AG04450 (cell line): ENCODE measurements around the gene TBC1D16. TPM values are rescaled to one million over a fixed set of nuclear protein-coding genes. Genes with fewer than 3 reads are reported as not detected.
A peak's percentile ranks its signal among the peaks of the same experiment; 100 is the strongest.

Experiments
- CTCF ChIA-PET: fragments of 300-600, 350-600 bp; formaldehyde crosslinking; extraction: SDS; loops from one replicate; lab custom pipeline; 2022; ENCODE audit warnings: antibody characterized with exemption, inconsistent platforms; lab: Charles Lee
- POLR2A ChIA-PET: fragments of 350-600 bp; formaldehyde crosslinking; extraction: SDS; loops from one replicate; lab custom pipeline; 2021; ENCODE audit warnings: antibody characterized with exemption, inconsistent platforms; lab: Yijun Ruan, JAX
- DNase-seq: peaks from one replicate; pipeline ENCODE4 v3.0.0-alpha.2; 2011; ENCODE audit warnings: low read depth, low spot score
- H3K27ac ChIP-seq: one replicate; pipeline ENCODE4 v1.5.1; 2012; ENCODE audit warnings: low read depth, low read length, control low read depth
- H3K27me3 ChIP-seq: one replicate; pipeline ENCODE4 v1.6.0; 2012; ENCODE audit warnings: low read length; ENCODE audit not compliant: control insufficient read depth, insufficient read depth
- H3K4me3 ChIP-seq: 2 replicates; pipeline ENCODE4 v1.5.1; 2011; ENCODE audit warnings: mild to moderate bottlenecking, low read depth, low read length, control low read depth
- H3K9me3 ChIP-seq: 2 replicates; pipeline ENCODE4 v1.5.1; 2012; ENCODE audit warnings: low read length; ENCODE audit not compliant: control insufficient read depth, insufficient read depth
- polyA plus RNA-seq: library from polyadenylated mRNA; depleted of rRNA; stranded (reverse); fragments of >200 nt; gene quantifications from 2 replicates; pipeline ENCODE4 v1.2.3, GENCODE V29; 2011
- TF ChIP-seq, protein P1 (sequence below): IDR thresholded peaks from 2 replicates; pipeline ENCODE4 v1.5.1; 2011; ENCODE audit warnings: low read depth, low read length, control low read depth, inconsistent platforms

TBC1D16 gene
- polyA plus RNA-seq, 1 experiment = 10.9 TPM

DNA sequence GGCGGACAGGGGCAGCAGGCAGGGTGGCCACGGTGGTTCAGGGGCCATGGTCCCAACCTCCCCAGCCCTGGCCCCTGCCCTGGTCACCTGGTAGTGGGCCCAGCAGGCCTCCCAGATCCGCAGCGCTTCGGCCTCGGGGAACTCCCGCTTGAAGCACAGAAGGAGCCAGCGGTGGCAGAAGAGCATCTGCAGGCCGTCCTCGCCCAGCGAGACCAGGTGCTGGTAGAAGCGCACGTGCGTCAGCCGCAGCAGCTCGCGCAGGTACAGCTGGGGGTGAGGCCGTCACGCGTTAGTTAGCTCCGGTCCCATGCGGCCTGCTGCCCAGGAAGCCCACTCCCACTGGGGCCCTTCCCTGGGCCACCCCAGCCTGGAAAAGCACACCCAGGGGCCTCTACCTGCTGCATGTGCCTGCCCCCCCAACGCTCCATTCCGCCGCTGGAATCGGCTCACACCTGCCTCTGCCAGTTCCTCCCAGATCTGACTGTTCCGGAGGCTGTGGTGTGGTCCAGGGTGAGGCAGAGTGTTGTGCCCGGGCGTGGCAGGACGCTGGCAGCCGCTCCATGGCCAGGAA lies 90.8 kb downstream of the TBC1D16 start:
- CTCF ChIA-PET = no interaction called here
- Histone ChIP-seq H3K9me3 (peaks cover 7% of the 10 kb centered on the region; the same call in 1 of the 2 replicates), H3K4me3 (no peak overlapping the region), H3K27ac (no peak overlapping the region), H3K27me3 (no peaks in the 10 kb centered on the region)
- POLR2A ChIA-PET = interaction anchor here (0.6 kb wide), 1 partner anchor 23 kb away, joined by 4 read pairs; no protein-coding TSS in a partner anchor
- TF ChIP-seq, protein P1, sequence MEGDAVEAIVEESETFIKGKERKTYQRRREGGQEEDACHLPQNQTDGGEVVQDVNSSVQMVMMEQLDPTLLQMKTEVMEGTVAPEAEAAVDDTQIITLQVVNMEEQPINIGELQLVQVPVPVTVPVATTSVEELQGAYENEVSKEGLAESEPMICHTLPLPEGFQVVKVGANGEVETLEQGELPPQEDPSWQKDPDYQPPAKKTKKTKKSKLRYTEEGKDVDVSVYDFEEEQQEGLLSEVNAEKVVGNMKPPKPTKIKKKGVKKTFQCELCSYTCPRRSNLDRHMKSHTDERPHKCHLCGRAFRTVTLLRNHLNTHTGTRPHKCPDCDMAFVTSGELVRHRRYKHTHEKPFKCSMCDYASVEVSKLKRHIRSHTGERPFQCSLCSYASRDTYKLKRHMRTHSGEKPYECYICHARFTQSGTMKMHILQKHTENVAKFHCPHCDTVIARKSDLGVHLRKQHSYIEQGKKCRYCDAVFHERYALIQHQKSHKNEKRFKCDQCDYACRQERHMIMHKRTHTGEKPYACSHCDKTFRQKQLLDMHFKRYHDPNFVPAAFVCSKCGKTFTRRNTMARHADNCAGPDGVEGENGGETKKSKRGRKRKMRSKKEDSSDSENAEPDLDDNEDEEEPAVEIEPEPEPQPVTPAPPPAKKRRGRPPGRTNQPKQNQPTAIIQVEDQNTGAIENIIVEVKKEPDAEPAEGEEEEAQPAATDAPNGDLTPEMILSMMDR = no peak
- no peak for DNase-seq

DNA sequence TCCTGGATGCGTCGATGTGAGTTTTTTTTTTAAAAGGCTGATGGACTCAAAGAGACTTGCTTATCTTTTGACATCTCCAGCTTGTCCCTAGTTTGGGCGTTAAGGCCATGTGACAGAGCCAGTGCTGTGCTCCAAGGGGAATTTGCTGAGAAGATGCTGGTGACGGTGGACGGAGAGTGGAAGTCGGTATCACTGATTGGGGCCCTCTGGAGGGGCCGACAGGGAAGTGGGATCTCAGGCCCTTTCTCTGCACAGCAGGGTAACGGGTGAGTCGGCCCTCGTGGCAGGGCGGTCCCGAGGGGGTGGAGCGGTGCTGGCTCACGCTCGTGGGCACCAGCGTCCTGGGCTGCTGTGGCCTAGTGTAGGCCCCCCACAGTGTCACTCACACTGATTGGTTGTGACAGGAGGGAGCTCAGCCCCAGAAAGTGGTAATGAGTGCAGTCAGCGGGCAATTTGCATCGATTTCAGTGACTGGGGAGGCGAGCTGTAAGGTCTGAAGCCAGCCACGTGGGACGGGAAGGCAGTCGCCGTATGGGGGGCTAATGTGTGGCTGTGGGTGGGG lies 91.3 kb downstream of the TBC1D16 start:
- Histone ChIP-seq H3K9me3 (peaks cover 7% of the 10 kb centered on the region; the same call in 1 of the 2 replicates), H3K27me3 (no peaks in the 10 kb centered on the region), H3K4me3 (no peak overlapping the region), H3K27ac (no peak overlapping the region)
- ChIA-PET CTCF (no interaction called here), POLR2A (interaction anchor here (0.6 kb wide), 1 partner anchor 23 kb away, joined by 4 read pairs; no protein-coding TSS in a partner anchor)
- TF ChIP-seq, protein P1 = no peak
- no peak for DNase-seq

DNA sequence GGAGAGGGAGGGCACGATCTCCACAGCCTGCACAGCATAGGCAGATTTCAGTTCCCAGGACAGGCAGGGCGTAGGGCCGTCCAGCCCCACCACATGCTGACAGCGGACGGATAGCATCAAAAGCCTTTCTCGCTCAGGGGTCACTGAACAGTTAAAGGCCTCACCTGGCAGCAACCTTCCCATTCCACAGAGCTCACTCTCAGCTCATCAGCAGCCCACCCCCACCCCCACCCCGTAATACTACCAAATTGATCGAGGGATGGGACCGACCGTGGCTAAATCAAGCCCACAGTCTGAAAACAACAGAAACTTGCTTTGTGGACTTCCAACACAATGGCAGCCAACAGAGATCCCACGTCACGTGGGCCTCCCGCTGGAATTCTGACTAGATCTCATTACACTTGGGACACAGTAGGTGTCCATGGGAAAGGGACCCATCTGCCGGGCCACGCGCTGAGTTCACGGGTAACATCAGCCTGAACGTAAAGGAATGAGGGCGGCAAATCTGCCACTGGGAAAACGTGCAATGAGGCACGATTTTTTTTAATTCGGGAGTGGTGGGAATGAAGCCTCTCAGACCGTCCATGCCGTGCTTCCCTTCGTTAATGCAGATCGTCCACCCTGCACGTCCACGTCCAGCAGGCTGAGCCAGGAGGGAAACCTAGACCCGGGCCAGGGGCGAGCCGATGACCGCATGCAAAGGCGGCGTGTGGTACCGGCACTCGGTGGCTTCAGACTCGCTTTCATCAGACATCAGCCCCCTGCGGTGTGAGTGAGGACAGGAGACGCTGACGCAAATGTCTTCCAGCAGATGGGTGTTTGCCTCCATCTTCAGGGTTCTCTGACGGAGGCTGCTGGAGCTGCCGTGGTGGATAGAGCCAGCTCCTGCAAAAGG lies 92.1 kb downstream of the TBC1D16 start:
- POLR2A ChIA-PET = interaction anchor here (0.6 kb wide), 1 partner anchor 24 kb away, joined by 4 read pairs; no protein-coding TSS in a partner anchor
- TF ChIP-seq, protein P1 = no peak
- Histone ChIP-seq H3K9me3 (peaks cover 7% of the 10 kb centered on the region; the same call in 1 of the 2 replicates), H3K27me3 (no peaks in the 10 kb centered on the region), H3K4me3 (no peak overlapping the region), H3K27ac (no peak overlapping the region)
- CTCF ChIA-PET = no interaction called here
- no peak for DNase-seq

DNA sequence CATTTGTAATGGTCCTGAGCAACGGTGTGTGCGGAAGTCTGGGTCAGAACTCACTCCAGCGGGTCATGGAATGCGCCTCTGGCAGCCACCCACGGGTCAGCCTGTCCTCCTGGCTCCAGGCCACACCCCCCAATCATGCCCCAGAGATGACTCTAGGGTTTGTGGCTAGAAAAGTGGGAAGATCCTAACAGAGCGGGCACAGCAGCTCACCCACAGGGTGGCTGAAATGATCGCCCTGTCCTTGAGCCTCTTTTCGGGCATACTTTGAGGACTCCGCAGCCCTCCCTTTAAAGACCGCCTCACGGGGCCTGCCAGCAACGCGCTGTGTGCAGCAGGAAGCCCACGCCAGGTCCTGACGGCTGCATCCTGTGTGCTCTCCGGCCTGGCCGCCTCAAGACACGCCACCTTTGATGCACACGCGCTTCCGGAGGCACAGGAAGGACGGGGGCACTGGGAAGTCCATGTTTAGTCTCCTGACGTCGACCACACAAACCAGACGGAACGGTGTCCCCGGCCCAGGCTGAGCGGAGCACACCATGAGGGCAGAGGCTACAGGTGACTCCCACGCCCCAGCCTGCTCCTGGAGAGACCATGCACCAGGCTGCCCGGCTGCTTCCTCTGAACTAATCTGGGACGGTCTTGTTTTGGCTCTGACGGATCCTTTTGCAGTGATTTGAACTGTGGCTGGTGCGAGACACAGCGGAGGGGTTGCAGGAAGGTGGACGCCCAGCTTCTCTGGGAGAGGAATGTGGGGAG lies 92.9 kb downstream of the TBC1D16 start:
- POLR2A ChIA-PET = no interaction called here
- no peak for DNase-seq
- peaks cover 7% of the 10 kb centered on the region; the same call in 1 of the 2 replicates for H3K9me3 ChIP-seq
- H3K4me3 ChIP-seq = no peak overlapping the region
- peak overlapping the region; percentile 11 for H3K27ac ChIP-seq
- TF ChIP-seq, protein P1 = no peak
- H3K27me3 ChIP-seq = no peaks in the 10 kb centered on the region
- CTCF ChIA-PET = no interaction called here
